C4-2B (cell line): ENCODE data around the gene PCYT1A.

Experiments used
- ZFX ChIP-seq: fragments of 450-650 bp; IDR thresholded peaks from 2 replicates; pipeline ENCODE4 v1.6.1; 2017
- TF ChIP-seq, protein P1 (sequence below): fragments of 450-650 bp; conservative IDR thresholded peaks from 2 replicates; pipeline ENCODE4 v1.5.1; 2017; ENCODE audit warnings: mild to moderate bottlenecking

DNA sequence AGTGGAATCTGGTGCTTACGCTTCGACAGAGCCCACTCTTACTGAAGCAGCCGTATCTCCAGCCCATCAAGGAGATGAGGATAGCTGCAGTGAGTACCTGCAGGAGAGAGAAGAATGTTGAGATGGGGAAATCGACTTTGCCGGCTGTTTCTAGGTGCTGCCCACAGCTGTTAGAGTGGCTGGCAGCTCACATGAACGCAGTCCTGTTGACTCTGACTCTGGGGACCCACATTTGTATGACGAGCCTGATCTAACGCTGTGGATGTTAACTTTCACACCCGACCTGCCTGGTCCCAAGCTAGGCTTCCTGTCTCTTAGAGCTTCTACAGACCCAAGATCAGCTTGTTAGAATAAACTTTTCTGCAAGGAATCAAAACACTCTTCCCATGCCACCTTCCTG, 39.4 kb upstream of the PCYT1A start:
- TF ChIP-seq, protein P1, sequence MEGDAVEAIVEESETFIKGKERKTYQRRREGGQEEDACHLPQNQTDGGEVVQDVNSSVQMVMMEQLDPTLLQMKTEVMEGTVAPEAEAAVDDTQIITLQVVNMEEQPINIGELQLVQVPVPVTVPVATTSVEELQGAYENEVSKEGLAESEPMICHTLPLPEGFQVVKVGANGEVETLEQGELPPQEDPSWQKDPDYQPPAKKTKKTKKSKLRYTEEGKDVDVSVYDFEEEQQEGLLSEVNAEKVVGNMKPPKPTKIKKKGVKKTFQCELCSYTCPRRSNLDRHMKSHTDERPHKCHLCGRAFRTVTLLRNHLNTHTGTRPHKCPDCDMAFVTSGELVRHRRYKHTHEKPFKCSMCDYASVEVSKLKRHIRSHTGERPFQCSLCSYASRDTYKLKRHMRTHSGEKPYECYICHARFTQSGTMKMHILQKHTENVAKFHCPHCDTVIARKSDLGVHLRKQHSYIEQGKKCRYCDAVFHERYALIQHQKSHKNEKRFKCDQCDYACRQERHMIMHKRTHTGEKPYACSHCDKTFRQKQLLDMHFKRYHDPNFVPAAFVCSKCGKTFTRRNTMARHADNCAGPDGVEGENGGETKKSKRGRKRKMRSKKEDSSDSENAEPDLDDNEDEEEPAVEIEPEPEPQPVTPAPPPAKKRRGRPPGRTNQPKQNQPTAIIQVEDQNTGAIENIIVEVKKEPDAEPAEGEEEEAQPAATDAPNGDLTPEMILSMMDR = no peak
- no peak for TF ChIP-seq ZFX
